ENCODE measurements around the gene MYO19.
A peak's percentile ranks its signal among the peaks of the same experiment; 100 is the strongest.
"Not testable (repeated sequence)": the region's sequence is repeated elsewhere in the genome, so short reads cannot be mapped to it uniquely, and the experiment has no call there.

MYO19 gene

DNA sequence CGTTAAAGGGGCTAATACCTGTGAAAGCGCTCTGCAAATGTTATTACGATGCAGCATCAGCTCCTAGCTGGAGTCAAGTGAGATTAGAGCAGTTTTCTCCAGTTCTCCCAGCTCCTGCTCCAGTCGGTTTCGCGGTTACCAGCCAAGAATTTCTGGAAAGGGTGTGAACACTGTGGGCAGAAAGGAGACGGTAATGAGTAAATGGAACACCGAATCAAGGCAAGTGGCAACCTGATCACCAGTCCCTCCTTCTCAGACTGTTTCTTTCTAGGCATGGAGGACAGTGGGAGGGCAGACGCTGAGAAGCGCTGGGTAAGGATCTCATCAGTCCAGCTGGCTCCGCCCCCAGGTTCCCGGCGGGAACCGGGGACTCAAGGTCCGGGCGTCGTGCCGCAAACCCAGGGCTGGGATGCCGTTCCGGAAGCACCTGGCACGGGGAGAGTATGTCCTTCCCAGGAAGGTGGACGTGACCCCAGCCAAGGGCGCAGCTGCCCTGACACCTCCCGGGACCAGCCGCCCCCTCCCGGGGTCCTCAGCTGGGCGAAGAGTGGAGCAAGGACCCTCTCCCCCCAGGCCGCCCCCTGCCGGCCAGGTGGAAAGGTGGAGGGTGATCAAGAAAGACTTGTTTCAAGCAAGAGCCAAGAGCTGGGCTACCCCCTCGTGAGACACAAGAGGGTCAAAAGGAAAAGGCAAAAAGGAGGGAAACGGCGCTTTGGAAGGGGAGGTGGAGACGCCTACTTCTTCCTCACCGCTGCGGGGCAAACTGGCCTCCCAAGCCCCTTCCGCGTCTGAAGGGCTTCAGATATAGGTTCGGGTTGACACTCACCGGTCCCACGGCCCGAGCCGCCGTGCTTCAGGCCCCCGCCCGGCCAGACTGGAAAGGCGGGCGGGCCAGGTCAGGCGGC is 481 bp downstream of the MYO19 start:
- peak; percentile 57 for DNase-seq

DNA sequence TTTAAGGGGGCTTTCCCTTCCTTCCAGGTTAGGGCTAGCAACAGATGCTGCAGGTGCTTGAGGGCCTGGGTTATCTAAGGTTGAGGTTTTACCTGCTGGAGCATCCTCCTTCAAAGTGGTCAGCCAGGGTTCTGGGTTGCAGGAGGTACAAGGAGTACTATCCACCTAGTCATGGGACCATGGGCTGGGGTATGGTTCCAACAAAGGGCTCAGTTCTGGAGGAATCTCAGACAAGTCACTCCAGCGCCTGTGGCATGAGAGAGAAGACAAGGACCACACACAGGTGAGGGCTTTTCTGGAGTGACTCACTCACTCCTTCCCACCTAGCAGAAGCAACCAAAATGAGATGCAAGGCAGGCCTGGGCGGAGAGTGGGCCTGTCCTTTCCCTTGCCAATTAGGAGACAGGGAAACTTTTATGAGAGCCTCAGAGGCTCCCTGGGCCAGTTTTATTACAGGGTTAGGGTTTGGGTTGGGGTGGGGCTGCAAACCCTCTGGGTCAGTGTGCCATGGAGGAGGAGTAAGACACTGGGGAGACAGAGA is 2.2 kb downstream of the MYO19 start:
- DNase-seq, result no peak

DNA sequence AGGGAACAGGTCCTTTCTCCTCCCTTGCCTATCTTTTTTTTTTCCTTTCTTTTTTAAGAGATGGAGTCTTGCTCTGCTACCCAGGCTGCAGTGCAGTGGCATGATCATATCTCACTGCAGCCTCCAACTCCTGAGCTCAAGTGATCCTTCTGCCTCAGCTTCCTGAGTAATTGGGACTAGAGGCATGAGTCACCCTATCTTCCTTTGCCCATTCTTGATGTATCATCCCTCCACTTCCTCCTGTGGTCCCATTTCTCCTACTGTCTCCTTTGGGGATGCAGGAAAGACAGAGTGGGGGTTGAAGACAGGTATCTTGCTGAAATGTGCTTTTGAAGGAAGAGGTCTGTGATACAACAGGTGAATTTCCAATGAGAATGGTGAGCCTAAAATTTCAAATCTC is 5.5 kb downstream of the MYO19 start:
- peak; percentile 27 for DNase-seq

DNA sequence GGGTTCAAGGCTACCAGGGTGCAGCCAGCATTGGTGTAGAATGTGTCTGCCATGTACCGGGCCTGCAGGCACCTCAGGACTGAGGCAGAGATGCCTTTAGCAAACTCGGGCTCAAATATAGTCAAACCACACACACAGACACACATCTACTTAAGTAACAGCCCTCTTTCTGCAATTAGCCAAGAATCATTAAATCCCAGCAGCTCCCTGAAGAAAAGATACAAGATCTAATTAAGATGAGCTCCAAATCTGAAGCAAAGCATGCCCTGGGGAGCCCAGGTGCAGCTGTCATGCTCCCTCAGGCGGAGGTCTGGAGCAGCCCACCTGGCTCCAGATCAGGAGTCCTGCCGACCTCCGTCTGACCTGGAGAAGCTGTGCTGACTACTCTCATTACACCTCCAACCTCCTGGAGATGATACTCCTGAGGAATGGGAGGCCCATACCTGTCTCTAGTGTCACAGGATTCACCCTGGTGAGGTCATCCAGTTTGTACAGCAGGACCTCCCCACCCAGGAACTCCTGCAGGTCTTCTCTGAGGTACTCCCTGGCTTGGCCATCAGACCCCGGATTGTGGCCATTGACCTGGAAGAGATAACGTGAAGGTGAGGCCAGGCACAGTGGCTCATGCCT is 6.9 kb downstream of the MYO19 start:
- no peak for DNase-seq

DNA sequence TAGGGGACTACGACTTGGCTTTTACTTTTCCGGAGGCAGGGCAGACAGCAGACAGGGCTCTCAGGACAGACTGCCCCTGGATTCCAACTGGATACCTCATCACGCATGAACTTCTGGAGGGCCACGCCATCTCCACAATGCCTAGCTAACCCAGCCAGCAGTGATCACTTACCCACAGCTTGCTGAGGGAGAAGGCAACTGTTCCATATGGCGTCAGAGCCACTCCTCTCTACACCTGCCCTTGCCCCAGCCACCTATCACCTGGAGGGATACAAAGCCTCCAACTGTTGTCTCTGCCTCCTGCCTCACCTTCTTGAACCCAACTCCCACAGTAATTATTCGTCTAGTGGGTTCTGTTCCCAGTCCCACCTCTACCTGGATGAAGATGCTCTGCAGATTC is 8.8 kb downstream of the MYO19 start:
- DNase-seq, result no peak

DNA sequence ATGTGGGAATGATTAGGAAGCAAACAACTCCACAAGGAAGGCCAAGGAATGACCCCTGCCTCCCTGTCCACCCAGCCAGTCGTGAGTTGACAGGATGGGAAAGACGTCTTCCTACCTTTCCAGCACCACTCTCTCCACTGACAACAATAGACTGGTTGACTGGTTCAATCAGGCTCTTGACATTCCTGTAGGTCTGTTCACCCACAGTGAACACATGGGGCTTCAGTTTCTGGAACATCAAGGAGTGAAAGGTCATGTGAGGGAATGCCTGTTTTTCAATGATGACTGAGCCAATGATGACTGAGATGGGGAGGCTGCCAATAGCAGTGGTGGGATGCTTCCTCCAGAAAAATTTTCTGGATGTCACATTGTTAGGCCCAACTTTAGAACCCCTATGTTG is 9.6 kb downstream of the MYO19 start:
- DNase-seq, result no peak

DNA sequence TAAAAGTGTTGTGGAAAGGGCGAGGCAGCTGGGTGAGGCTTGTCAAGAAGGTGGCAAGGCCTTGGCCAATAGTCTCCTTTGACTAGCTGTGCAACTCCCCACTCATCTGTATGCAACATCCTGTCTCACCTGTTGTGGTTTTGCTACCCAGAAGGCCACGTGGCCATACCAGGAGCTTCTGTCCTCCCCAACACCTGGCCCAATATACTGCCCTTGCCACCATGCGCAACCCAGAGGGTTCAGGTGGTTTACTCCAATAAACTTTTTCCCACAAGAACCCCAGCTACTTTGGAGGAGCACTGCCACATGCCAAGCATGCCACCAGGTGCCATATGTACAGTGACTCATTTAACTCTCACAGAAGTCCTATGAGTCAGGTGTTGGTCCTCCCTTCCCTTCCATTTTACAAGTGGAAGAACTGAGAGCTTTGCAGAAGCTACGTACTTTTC is 10.2 kb downstream of the MYO19 start:
- no peak for DNase-seq

DNA sequence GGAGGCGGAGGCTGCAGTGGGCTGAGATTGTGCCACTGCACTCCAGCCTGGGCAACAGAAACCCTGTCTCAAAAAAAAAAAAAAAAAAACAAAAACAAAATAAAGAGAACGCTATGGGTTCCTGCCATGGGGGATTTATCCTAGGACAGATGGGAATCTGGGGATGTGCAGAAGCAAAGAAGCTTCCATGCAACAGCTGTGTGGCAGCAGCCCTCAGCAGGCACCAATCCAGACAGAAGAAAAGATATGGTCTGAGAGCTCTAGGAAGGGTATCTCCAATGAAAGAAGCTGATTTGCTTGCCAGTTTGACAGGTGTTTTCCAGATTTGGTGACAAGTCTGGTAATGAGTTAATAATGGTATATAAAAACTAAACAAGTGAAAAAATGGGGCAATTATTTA is 11.6 kb downstream of the MYO19 start:
- no peak for DNase-seq

DNA sequence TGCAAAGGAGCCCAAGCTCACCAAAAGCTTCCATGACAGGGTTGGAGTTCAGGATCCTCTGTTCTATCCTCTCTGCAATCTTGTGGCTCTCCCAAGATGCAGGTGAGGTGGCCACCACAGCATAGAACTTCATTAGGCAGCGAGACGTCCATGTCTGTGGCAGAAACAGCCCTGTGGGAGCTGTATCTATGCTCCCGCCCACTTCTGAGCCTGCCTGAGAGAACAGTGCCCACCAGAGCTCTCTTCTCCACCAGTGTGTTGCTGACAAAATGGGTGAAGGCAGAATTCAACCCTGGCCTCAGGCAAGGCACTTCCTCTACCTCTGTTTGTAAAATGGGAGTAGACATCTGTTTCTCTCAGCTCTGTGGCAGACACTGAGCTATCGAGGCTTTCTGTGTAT is 18.8 kb downstream of the MYO19 start:
- no peak for DNase-seq

DNA sequence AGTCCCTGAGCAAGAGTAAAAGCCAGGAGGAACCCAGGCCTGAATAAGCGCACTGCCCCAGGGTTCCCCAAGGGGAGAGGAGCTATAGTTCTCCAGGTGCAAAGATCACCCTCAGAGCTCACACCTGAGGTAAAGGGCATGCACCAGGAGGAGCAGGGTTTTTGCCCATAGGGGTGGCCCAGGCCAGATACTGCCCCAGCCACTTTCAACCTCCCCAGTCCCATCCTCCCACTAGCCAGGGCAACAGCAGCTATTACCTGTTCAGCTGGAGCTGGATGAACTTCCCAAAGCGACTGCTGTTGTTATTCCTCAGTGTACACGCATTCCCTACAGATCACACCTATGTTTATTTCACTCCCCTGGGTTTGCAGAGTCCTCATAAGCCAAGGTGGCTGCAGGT is 19.8 kb downstream of the MYO19 start:
- no peak for DNase-seq

DNA sequence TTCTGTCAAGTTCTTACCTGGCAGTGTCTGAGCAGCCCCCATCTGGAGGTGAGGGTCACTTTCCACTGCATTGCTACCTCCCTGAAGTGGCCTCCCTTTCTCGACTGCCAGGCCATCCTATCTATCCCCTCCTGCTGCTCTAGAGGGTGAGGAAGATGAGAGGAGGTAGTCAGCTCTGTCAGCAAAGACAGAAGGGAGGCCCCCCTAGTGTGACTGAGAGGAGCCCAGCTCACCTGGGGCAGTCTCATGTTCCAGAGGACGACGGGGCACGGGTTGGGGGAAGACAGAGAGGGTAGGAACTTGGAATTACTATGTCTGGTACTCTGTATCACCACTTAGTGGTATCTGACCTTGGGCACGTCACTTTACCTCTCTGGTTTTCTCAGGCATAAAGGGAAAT is 22.0 kb downstream of the MYO19 start:
- no peak for DNase-seq

DNA sequence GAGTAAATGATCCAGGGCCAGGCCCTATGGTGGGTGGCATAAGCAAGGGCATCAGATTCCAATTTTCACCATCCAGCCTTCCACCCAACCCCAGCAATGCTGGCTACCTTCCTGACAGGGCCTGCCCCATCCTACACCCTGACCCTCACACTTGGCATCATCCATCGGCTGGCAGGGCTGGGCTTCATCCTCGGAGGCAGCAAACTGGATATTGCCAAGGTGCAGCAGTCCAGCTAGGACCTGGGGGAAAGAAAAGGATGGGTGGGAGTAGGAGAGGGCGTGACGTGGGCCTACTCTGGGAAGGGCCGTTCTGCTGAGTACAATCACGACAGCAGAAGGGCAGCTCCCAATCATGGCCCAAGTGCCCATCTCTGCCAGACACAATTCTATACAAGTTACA is 23.5 kb downstream of the MYO19 start:
- DNase-seq, result no peak

DNA sequence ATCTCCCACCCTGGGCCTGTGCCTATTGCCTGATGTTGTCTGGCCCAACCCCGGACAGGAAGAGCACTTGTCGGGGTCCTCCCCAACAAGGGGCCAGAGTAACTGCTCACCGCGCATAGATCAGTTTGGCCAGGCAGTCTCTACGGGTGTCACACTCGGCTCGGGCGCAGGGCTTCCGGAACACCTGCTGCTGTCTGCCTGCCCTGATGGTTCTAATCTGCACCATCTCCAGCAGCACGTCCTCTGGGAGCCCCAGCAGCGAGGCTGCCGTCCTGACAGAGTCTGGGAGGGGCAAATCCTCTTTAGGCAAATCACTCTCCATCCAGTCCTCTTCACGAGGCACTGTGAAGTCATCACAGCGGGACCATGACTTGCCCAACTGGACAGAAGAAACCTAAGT is 24.0 kb downstream of the MYO19 start:
- no peak for DNase-seq

DNA sequence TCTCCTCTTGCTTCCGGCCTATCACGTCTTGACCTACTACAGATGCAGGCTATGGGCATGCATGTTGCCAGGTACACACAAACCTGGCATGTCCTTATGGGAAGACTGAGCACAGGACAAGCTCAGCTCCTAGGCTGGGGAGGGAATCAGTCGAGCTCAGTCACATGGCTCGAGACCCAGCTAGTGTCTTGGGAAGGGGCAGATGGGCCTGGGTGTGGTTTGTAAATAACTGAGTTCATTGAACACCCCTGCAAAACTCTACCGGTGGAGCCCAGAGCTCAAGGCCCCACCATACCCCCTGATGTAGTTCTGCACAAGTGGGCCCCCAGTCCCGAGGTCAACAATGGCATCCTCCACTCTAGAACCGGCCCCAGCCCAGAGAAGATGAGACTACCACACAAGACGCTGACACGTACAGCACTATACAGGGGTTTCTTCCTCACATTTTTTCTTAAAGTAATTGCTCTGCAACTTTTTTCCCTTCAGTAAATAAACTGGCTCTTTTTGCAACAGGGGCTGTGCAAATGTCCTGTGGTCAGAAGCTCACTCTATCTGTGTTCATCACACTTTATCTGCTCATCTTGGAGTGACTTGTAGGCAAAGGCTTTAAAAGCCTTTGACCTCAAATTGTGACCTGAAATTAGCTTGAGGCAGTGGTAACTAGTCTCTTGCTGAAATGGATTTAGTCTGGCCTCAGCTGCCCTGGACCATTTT is 25.2 kb downstream of the MYO19 start:
- no peak for DNase-seq

DNA sequence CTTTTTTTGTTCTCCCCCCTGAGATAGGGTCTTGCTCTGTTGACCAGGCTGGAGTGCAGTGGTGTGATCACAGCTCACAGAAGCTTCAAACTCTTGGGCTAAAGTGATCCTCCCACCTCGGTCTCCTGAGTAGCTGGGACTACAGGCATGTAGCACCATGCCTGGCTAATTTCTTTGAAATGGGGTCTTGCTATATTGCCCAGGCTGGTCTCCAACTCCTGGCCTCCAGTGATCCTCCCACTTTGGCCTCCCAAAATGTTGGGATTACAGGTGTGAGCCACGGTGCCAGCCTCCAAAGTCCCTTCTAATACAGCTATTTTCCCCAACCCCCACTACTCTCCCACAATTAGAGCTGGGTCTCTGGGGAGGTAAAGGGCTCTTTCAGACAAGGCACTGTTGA is 26.2 kb downstream of the MYO19 start:
- not testable (repeated sequence) for DNase-seq

DNA sequence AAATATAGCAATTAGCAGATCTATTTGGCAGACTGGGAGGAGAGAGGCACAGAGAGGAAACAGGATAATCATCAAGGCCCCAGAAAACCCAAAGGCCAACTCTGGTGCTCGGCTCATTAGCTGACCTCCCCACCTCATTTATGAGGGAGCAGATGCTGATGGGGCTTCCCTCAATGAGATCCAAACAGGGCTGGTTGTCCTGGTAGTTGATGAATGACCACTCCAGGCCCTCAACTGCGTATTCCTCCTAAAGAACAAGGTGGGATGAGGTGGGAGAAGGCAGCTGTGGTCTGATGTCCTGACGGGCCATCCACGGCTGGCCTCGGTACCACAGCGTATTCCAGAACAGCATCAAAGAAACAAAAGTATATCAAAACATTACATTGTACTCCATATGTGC is 27.4 kb downstream of the MYO19 start:
- no peak for DNase-seq

DNA sequence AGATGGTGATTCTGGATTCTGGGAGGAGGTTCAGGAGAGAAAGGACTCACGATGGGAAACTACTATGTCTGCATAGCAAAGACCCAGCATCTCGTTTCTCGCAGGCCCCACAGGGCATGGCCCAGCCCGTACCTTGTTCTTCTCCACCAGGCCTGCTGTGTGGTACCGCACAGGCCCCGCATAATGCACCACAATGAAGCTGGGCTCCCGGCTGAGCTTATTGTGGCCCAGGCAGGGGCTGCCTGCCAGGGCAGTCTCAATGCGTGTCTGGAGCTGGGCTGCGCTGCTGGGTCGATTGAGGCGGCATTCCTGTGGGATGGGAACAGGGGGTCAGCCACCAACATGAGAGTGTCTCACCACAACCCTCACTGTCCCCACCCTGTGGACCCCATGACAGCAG is 27.8 kb downstream of the MYO19 start:
- DNase-seq, result no peak

DNA sequence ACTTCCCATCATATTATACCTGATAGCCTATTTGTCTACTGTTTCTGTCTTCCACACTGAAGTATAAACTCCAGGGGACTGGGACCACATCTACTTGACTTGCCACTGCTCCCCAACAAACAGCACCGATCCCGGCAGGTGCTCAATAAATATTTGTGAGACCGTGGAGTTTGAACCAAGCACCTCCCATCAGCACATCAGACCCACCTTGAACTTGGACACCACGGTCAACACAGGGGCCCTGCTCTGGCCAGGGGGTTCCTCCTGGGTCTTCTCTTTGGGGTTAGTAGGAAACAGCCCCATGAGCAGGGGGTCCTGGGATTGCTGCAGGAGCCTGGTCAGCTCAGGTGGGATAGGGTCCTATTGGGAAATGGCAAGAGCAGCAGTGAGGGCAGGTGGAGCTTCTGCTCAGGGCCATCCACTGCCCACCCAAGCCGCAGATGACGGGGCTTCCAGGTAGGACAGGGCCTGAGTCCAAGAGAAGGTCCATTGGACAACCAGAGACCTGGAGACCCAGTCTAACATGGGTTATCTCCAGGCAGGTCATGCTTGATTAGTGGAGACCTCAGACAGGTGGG is 28.3 kb downstream of the MYO19 start:
- no peak for DNase-seq

DNA sequence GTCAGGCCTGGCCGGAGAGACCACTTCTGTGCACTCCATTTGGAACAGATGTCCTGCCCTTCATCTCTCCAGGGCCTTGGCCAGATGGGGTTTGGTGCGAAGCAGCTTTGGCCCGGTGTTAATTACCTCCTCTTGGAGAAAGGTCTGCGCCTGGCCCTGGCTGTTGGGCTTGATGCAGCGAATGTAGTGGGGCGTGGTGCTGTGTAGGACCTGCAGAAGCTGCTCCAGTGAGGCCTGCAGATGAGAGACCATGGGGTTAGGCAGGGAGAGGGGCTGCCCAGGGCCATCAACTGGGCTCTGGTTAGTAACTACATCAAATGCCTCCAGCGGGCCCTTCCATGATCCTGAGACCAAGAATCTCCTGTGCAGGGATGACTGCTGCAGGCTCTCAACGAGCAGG is 29.5 kb downstream of the MYO19 start:
- DNase-seq, result no peak

DNA sequence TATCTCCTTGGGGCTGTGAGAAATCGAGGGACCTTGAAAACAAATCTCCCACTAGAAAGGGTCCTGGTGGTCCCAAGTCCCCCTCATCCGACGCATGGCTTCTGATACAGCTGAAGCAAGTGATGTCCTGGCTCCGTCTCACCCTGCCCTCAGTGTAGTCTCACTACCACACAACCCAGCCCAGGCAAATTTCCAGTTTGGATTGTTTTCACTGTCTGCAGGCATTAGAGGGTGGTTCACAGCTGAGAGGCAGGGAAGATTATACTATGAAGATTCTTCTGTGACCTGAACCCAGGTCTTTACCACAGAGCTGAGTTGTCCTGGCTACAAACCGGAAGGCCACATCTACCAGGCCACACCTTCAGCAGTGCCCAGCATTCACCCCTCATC is 30.5 kb downstream of the MYO19 start:
- DNase-seq, result no peak

DNA sequence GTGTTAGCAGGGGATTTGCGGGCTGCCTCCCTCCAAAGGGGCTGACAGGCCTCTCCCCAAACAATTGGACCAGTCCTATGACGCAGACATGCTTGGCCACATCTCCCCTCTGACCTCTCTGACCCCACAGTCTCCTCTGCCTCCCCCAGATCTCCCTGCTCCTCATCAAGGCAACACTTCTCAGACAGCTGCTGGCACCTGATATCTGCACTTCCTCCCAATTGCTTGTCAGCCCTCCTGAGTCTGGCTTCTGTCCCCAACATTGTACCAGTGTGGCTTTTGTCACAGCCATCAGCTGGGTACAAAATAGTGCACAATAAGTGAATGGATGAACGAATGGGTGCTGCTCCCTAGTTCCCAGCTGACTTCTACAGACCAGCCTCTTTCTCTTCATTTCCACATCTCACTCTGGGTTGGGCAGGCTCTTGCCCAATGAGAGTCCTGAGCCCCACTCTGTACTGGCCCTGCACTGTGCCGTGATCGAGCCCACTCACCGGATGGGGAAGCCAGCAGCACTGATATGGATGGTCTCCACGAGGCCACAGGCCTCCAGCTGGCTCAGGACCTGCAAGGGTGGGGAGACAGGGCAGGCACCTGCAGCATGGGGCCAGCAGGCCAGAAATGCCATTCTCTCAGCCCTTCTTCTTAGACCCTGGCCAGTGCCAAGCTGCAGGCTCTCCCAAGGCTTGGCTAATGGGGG is 31.1 kb downstream of the MYO19 start:
- no peak for DNase-seq

DNA sequence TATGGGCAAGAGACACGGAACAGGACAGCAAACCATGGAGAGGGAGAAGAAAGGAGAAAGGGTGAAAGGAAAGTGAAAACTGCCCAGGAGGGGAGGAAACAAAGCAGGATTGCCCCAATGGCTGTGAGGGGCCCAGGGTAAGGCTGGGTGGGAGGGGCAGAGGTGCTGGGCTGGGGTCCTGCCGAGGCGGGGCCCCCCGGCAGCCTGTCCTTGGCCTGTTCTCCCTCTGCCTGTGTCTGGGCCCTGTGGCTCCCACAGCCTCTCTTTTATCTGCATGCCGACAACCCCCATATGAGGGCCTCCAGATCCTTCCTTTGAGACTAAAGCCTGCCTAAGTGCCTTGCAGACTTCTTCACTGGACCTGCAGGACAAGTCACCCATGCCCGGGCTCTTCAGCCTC is 32.7 kb downstream of the MYO19 start:
- DNase-seq, result no peak
